Peyer's patch (tissue), 4 donors: ENCODE results near the gene NRXN3.

Experiments used
- POLR2A ChIP-seq, 2 donors: fragments of 450-650 bp; IDR thresholded peaks; one replicate each; pipeline ENCODE4 v1.5.1; 2017; ENCODE audit warnings: antibody characterized with exemption in 2 of 2, mild to moderate bottlenecking in 2 of 2, moderate library complexity in 2 of 2
- TF ChIP-seq, protein P1 (sequence below), 6 experiments: fragments of 450-650 bp in 4 of 6; fragments of 200-600 bp in 2 of 6; sonication (generic) in 1 of 6; IDR thresholded peaks; one replicate each; pipeline ENCODE4 v1.5.1; 2017 to 2019; ENCODE audit warnings: antibody characterized with exemption in 6 of 6, mild to moderate bottlenecking in 3 of 6, moderate library complexity in 1 of 6

DNA sequence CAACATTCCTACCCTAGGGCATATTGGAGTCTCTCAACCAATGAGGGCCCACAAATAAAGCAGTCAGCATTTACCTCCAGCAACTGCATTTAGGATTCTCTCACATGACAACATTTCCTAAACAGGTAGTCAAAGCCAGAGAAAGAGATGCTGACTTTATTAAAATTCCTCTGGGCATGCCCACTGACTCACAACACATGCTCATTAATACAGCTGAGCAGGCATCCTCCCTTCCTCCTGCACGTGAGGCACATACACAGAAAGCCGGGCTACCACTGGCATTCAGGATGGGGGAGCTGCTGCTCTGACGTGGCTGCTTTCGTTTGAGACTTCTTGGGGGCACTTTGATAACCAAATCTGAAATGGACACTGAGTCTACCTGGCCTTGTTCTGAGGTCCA is 174.1 kb downstream of the NRXN3 start:
- TF ChIP-seq, protein P1, sequence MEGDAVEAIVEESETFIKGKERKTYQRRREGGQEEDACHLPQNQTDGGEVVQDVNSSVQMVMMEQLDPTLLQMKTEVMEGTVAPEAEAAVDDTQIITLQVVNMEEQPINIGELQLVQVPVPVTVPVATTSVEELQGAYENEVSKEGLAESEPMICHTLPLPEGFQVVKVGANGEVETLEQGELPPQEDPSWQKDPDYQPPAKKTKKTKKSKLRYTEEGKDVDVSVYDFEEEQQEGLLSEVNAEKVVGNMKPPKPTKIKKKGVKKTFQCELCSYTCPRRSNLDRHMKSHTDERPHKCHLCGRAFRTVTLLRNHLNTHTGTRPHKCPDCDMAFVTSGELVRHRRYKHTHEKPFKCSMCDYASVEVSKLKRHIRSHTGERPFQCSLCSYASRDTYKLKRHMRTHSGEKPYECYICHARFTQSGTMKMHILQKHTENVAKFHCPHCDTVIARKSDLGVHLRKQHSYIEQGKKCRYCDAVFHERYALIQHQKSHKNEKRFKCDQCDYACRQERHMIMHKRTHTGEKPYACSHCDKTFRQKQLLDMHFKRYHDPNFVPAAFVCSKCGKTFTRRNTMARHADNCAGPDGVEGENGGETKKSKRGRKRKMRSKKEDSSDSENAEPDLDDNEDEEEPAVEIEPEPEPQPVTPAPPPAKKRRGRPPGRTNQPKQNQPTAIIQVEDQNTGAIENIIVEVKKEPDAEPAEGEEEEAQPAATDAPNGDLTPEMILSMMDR (IDR thresholded peaks at IDR 0.05), result no peak
- TF ChIP-seq POLR2A (IDR thresholded peaks at IDR 0.05), result no peak
